HG03097 (cell line): ENCODE measurements around the gene NFATC2IP.

ENCODE experiments used
- ATAC-seq: cut with Tn5 transposase; IDR thresholded peaks from one replicate; pipeline ENCODE4 v1.9.1; 2021; ENCODE audit not compliant: unreplicated experiment, low FRiP score

NFATC2IP gene

GRCh38 chr16:28950648-28951409, at the start of gene NFATC2IP:
NFATC2IP (plus strand) TSS chr16:28950937; CDS start chr16:28951012, 75 bp downstream.
- ATAC-seq, result peak; percentile 92

GRCh38 chr16:28901862-28902261, 48.9 kb upstream of the NFATC2IP start:
- ATAC-seq, result no peak

- ATAC-seq, result no peak
Measured at GRCh38 chr16:28902909-28903308, 47.8 kb upstream of the NFATC2IP start.

GRCh38 chr16:28903344-28904042, 47.2 kb upstream of the NFATC2IP start:
- no peak for ATAC-seq

- ATAC-seq, result no peak
Measured at GRCh38 chr16:28904363-28904762, 46.4 kb upstream of the NFATC2IP start.

GRCh38 chr16:28904828-28905227, 45.9 kb upstream of the NFATC2IP start:
- ATAC-seq, result no peak

- no peak for ATAC-seq
Measured at GRCh38 chr16:28905229-28905754, 45.4 kb upstream of the NFATC2IP start.

- ATAC-seq, result no peak
Measured at GRCh38 chr16:28905800-28906372, 44.9 kb upstream of the NFATC2IP start.

- no peak for ATAC-seq
Measured at GRCh38 chr16:28910086-28911031, 40.4 kb upstream of the NFATC2IP start.

GRCh38 chr16:28912558-28912957, 38.2 kb upstream of the NFATC2IP start:
- no peak for ATAC-seq

GRCh38 chr16:28913946-28914724, 36.6 kb upstream of the NFATC2IP start:
- no peak for ATAC-seq

GRCh38 chr16:28915181-28915580, 35.6 kb upstream of the NFATC2IP start:
- no peak for ATAC-seq

- no peak for ATAC-seq
Measured at GRCh38 chr16:28917095-28917494, 33.6 kb upstream of the NFATC2IP start.

GRCh38 chr16:28918698-28919097, 32.0 kb upstream of the NFATC2IP start:
- ATAC-seq, result no peak

- no peak for ATAC-seq
Measured at GRCh38 chr16:28923231-28923587, 27.5 kb upstream of the NFATC2IP start.

GRCh38 chr16:28923652-28924398, 26.9 kb upstream of the NFATC2IP start:
- peak; percentile 36 for ATAC-seq

- ATAC-seq, result peak; percentile 12
Measured at GRCh38 chr16:28924399-28924761, 26.4 kb upstream of the NFATC2IP start.

- peak; percentile 63 for ATAC-seq
Measured at GRCh38 chr16:28924762-28925385, 25.9 kb upstream of the NFATC2IP start, which contains the start of gene RABEP2. RABEP2 (minus strand) TSS chr16:28925238; CDS start chr16:28925163, 75 bp downstream.
